ENCODE results near the gene NFATC1. TPM values are rescaled to one million over a fixed set of nuclear protein-coding genes. Genes with fewer than 3 reads are reported as not detected.
"Not testable (repeated sequence)": the region's sequence is repeated elsewhere in the genome, so short reads cannot be mapped to it uniquely, and the experiment has no call there.

The NFATC1 gene
- total RNA-seq, 1 experiment from 2014 or later: not detected

DNA sequence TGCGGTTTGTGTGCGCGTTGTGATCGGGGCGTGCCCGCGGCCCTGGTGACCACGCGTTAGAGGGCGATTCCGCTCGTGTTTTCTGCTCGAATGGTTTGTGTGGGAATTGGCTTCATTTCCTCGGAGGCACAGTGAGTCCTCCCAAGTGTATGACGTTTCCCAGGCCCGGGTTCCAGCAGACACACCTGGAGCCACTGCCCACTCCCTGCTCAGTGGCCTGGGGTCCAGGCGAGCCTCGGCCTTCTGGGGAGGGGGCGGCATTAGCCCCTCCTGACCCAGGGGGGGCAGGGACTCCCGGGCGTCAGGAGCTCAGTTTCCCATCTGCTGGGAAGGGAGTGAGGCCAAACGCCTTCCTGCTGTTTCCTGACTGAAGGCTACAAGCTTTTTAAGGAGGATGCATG, 92.1 kb downstream of the NFATC1 start:
- no peak for DNase-seq (ENCODE audit: low read depth)

DNA sequence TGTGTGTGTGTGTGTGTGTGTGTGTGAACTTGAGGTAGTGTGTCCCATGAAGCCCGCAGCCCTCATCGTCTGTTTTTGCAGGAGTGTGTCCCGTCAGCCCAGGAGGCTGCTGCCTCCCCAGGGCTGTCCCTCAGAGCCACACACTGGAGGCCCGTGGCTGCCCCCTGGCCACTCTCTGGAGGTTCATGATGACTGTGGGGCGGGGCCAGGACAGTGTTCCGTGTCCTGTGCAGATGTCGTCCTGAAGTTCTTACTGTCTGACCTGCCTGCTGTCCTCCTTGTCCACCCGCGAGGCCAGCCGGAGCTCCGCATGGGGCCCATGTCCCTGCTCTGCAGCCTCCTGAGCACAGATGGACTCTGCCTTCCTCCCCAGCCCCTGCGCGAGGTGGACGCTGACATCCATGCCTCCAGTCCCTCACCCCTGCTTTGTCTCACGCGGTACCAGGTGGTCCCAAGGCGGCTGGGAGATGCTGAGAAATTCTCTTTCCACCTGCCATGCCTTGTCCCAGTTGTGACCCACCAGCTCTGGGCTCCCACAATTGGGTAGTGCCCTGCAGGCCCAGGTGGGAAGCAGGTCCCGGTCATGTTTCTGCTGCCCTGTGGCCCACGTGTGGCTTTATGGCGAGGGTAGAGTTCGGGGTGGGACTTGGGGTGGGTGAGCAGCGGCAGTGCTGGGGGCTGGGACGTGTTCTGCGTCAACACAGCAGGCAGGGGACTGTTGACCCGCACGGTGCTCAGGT, 92.8 kb downstream of the NFATC1 start:
- DNase-seq (ENCODE audit: low read depth): no peak

DNA sequence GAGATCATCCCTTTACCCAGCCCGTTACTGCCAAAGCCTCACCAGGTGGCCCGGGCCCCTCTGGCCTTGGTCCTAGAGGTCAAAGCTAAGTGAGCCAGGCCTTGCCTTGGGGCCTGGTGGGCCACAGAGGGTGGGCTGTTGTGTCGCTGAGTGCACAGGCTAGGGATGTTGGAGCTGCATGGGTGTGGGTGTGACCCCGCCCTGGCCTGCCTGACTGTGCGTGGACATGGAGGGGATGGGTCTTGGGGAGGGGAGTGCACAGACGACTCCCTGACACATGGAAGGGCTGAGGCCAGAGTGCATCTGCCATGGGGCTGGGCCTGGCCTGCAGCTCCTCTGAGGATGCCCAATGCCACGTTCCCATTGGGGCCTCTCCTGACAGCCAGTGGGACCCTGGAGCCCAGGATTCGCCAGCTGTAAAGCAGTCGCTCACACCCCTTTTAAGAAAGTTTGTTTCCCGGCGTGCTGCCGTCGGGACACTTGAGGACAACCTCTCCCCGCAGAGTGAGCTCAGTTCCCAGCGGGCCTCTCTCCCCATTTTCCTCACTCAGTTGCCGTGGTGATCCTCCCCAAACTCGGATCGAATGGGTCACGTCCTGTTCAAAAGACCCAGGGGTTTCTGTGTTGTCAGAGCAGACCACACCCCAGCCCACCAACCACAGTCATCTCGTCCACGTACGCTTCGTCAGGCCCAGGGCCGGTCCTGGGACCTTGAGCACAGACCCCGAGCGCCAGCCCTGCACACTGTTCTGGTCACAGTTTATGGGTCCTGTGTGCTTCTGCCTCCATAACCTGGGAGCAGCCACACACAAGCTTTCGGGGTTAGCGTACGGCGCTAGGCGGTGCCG, 93.5 kb downstream of the NFATC1 start:
- no peak for DNase-seq (ENCODE audit: low read depth)

DNA sequence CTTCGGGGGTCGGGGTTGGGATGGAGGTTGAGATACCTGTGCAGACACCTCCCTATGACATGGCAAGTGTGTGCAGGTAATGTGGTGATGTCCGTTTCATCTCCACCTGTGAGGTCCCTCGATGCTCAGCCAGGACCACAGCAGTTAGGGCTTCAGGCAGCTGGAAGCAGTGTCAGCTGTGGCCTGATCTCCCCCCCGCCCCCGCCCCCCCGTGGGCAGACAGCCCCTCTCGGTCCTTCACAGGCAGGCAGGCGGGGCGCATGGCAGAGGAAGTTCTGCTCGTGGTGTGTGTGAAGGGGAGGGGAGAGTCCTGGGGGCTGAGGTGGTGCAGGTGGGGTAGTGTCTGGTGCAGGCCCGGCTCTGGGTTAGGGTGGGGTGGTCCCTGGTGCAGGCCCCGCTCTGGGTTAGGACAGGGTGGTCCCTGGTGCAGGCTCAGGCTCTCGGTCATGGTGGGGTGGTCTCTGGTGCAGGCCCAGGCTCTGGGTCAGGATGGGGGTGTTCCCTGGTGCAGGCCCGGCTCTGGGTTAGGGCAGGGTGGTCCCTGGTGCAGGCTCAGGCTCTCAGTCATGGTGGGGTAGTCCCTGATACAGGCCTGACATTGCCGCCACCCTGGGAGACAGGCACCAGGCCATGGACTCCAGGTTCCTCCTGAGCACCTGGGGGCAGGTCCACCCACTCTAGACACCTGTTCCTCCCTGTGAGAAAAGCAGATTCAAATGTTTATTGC, 94.3 kb downstream of the NFATC1 start:
- DNase-seq (ENCODE audit: low read depth): no peak

DNA sequence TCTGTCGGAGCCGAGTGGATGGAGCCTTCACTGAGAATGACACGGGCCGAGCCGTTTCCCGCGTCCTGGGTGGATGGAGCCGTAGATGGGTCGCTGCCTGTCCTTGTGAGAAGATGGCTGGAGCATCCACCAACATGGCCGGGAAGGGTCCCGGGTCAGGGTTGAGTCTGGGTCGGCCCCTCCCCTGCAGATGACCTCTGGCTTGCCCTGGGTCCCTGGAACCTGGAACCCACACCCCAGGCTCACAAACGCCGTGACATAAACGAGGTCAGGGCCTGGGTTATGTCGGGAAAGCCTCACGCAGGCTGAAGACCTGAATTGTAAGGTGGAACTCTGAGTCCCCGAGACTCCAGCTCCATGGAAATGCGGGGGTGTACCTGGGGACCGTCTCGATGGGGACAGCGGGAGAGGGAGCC, 94.9 kb downstream of the NFATC1 start:
- DNase-seq (ENCODE audit: low read depth): no peak

DNA sequence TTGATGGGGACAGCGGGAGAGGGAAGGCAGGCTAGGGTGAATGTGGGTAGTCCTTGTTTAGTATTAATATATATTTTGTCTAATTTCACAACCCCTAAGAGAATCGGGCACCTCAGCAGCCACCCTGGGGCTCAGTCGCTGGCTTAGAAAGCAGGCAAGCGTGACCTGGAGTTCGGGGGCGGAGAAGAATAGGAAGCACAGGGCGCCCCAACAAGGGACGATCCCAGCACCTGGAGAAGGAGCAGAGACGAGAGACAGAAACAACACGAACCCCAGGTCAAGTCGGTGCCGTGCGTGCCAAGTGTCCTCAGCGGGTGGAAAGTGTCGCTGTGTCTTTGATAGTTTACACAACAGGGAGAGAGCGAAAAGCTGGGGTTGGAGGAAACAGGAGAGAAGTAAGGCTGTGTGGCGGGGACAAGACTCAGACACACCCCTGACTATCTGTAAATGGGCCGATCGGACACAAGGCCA, 95.4 kb downstream of the NFATC1 start:
- no peak for DNase-seq (ENCODE audit: low read depth)

DNA sequence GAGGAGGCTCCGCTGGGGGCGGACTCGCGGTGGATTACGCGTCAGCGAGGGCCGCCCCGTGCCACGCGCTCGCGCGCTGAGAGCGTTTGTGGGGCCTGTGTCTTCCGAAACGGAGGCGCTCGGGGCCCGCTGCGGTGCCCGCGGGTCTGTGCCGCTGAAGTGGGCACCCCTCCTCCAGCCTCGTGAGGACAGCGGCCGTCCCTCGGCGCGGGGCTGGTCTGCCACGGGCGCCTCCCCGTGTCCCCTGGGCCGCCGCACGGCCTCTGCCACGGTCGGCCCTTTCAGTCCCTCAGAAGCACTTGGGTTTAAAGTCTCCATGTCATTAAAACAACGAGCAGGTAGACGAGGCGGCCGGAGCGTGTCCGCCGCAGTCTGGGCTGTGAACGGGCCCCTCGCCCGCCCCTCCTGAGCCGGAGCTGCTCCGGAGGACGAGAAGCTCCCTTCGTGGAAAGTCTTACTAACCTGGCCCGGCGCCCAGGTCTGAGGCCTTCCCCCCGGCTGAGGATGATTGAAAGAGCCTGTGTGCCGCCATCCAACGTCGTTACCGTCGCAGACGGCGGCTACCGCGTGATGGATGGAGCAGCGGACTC, 97.6 kb downstream of the NFATC1 start:
- DNase-seq (ENCODE audit: low read depth): no peak

DNA sequence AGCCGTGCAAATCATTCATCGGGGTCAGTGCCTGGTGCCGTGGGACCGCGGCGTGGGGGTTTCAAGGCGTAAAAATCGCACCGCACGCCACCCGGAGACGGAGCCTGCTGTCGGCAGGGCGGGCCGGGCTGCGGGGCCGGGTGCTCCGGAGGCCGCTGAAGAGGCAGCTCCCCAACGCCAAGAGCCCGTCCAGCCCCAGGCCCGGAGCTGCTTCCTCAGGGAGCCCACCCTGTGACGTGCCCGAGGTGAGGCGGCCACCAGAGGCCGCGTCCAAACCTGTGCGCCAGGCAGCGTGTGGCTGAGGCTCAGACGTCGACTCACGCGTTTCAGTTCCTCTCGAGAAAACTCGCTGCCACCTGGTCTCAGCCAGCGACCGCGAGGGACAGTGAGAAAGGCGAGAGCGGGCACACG, 98.1 kb downstream of the NFATC1 start:
- no peak for DNase-seq (ENCODE audit: low read depth)

DNA sequence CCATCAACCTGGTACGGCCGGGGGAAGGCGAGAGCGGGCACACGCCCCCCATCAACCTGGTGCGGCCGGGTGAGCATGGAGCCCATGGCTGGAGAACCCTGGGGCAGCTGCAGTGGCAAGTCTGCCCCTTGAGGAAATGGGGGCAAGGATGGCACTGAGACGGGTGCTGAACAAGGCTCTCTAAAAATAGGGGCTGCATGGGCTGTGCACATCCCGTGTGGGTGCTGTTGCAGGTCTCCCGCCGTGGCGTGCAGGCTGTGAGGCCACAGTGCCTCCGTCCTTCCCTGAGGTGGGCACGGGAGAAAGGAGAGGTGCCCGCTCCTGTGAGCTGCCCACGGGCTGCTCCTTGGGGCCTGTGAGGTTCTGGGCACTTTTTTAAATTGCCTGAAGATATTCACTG, 99.2 kb downstream of the NFATC1 start:
- DNase-seq (ENCODE audit: low read depth): no peak

DNA sequence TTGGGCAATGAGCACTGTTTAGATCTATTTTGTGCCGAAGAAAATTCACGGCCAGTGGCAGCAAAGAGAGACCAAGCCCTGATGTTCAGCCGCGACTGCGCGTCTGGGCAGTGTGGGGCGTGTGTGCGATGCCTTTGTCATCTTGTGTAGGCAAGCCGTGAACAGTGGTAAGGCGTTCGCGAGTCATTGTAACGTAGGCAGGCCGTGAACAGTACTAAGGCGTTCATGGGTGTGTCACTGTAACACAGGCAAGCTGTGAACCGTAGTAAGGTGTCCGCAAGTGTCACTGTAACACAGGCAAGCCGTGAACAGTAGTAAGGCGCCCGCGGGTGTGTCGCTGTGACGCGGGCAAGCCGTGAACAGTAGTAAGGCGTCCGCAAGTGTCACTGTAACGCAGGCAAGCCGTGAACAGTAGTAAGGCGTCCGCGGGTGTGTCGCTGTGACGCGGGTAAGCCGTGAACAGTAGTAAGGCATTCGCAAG, 99.9 kb downstream of the NFATC1 start:
- DNase-seq (ENCODE audit: low read depth): no peak

DNA sequence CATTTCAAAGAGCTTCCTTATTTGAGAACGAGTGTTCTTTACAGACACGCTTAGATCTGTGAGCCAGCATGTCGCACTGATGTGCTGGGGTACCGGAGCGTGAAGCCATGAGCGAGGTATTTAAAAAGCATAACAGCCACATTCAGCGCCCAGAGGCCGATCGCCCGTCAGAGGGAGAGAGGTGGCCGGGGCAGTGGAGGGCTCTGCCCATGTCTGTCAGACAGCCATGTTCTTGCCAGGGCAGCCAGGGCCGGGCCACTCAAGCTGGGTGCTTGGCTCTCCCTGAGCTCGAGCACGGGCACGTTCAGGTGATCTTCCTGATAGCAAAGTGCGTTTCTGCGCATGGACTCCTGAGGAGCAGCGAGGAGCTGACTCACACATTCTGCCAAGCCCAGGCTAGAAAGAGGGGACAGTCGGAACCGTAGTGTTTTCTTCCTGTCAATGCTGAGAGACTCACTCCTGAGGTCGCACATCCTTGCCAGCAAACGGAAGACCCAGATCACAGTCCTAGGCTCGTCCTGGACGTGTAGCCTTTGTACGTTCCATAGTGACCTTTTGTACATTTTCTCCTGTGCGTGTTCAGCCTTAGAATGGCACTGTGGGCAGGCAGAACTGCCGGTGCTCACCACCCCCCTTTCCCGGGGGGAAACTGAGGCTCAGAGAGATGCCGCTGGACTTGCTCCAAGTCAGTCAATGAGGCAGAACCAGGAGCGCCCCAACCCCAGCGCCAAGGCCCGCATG, 100.7 kb downstream of the NFATC1 start:
- no peak for DNase-seq (ENCODE audit: low read depth)

DNA sequence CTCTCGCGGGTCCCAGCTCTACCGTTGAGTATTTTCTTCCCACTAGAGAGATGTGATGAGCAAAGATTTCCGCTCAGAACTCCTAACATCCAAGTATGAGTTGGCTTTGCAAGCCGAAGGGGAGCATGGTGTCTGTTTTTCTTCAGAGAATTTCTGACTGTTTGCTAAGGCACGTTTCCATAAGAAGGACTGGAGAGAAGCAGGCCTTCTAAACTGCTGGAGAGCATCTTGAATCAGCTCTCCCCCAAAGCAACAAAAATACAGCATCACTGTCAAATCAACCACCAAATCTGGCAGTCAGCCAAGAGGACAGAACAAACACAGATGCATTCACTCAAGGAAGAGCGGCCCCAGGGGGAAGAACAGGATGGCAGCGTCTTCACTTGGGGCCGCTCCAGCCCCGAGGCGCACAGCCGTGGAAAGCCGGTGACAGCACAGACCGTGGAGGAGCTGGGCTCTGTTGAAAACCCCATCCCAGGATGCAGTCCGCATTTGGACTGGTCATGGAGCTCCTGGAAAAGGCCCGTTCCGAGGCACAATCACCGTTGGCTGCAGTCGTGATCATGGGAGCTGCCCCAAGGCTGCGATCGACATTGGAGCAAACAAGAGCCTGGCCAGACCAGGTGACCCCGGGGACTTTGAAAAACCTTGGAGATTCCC, 101.4 kb downstream of the NFATC1 start:
- peak; percentile 69 for DNase-seq (ENCODE audit: low read depth)

DNA sequence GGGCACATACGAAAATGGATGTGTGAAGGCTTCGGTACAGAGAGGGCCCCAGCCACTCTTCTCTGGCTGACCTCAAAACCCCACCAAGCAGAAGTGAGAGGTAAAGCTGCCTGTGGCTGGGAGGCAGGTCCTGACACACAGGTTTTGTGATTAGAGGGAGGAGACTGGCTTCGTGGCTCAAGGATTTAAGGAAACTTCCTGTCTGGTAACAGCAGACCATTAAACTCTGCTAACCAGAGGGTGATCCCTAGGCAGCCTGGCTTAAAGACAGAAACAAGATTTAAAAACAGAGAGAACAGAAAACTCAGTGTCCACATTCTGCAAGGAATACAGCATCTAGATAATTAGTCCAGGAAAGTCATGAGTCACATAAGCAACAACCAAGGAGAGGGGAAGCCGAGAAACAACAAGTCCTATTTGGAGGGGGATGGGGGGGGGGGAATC, 101.9 kb downstream of the NFATC1 start:
- peak; percentile 44 for DNase-seq (ENCODE audit: low read depth)

DNA sequence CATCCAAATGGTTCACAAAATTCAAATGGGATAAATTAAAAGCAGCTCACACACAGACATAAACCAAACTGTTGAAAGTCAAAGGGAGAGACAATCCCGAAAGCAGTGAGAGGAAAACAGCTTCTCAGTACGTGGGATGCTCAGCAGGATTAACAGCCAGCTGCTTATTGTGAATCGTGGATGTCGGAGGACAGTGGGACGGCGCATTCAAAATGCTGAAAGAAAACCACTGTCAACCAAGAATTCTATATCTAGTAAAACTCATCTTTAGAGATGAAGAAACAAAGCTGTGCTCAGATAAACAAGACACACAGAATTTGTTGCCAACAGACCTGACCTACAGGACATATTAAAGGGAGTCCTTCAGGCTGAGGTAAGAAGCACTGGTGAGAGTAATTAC, 102.9 kb downstream of the NFATC1 start:
- no peak for DNase-seq (ENCODE audit: low read depth)

DNA sequence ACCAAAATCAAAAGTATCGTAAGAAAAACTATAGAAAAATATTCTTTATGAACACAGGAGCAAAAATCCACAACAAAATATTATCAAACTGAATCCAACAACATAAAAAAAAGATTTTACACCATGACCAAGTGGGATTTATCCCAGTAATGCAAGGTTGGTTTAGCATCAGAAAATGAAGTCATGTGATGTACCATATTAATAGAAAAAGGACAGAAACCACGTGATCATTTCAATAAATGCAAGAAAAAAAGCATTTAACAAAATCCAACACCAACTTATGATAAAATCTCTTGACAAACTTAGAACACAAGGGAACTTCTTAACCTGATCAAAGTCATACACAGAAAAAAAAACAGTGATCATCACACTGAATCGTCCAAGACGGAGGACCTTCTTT, 105.3 kb downstream of the NFATC1 start:
- no peak for DNase-seq (ENCODE audit: low read depth)

DNA sequence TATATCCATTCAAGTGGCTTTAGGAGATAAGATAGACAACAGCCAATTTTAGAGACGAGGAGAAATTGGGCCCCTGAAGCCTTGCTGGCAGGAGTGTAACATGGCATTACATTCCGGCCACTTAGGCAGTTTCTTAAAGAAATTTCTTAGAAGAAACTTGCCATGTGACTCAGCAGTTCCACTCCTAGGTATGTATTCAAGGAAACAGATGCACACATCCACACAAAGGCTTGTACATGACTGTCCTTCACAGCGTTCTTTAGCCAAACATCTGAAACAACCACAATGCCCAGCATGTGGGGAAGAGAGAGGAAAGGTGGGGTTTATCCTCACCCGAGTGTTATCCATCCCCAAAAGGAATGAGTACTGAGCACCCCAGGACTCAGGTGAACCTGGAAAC, 107.1 kb downstream of the NFATC1 start:
- no peak for DNase-seq (ENCODE audit: low read depth)

DNA sequence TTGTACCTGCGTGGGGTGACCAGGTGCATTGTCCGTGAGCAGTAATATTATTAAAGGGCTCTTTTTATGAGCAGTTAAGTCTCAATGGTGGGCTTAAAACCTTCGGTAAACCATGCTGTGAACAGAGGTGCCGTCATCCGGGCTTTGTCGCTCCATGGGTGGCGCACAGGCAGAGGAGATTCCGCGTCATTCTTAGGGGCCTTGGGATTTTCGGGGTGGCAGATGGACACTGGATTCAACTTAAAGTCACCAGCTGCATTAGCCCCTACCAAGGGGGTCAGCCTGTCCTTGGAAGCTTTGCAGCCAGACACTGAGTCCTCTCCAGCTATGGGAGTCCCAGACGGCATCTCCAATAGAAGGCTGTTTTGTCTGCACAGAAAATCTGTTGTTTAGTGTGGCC, 107.7 kb downstream of the NFATC1 start:
- no peak for DNase-seq (ENCODE audit: low read depth)

DNA sequence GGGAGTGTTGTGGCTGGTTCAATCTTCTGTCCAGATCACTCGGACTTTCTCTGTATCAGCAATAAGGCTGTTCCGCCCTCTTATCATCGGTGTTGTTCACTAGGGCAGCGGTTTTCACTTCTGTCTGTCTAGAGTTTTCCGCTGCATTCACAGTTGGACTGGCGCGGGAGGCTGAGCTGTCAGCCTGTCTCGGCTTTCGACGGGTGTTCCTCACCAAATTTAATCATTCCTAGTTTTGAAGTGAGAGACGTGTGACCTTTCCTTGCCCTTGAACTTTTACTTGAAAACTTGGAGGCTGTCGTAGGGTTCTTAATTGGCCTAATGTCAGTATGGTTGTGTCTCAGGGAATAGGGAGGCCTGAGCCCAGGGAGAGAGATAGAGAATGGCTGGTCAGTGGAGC, 108.3 kb downstream of the NFATC1 start:
- no peak for DNase-seq (ENCODE audit: low read depth)

DNA sequence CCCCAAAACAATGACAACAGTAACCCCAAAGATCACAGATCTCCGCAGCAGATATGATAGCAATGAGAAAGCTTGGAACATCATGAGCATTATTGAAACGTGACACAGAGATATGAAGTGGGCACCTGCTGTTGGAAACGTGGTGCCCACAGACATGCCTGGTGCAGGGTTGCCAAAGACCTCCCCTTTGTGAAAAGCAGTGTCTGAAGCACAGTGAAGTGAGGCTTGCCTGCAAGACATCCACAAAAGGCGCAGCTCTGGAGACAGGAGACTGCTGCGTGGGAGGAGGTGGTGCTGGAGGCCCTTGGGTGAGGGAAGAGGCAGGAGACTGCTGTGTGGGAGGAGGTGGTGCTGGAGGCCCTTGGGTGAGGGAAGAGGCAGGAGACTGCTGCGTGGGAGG, 108.8 kb downstream of the NFATC1 start:
- DNase-seq (ENCODE audit: low read depth): not testable (repeated sequence)

DNA sequence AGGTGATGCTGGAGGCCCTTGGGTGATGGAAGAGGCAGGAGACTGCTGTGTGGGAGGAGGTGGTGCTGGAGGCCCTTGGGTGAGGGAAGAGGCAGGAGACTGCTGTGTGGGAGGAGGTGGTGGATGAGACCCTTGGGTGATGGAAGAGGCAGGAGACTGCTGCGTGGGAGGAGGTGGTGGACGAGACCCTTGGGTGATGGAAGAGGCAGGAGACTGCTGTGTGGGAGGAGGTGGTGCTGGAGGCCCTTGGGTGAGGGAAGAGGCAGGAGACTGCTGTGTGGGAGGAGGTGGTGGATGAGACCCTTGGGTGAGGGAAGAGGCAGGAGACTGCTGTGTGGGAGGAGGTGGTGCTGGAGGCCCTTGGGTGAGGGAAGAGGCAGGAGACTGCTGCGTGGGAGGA, 109.7 kb downstream of the NFATC1 start:
- DNase-seq (ENCODE audit: low read depth): not testable (repeated sequence)

All from RPMI7951 (cell line).